Prostate gland (tissue), 2 donors: ENCODE results near the gene CDKN2B. TPM values are rescaled to one million over a fixed set of nuclear protein-coding genes. Genes with fewer than 3 reads are reported as not detected.

Experiments
- DNase-seq: peaks from one replicate; pipeline ENCODE4 v3.0.0-alpha.2; 2019; ENCODE audit warnings: low spot score
- H3K27ac ChIP-seq, 2 donors: fragments of 200-600 bp; sonication (generic); 2 replicates each; pipeline ENCODE4 v1.5.1; 2017 to 2019
- H3K27me3 ChIP-seq: fragments of 200-600 bp; sonication (generic); replicated peaks from 2 replicates; pipeline ENCODE4 v1.5.1; 2019; ENCODE audit not compliant: insufficient read depth
- H3K36me3 ChIP-seq, 2 donors: fragments of 200-600 bp; sonication (generic); 1 replicate in 1 of 2; 2 replicates in 1 of 2; pipeline versions ENCODE4 v1.5.1 to v1.8.1; 2017 to 2019
- H3K4me1 ChIP-seq: fragments of 200-600 bp; sonication (generic); replicated peaks from 2 replicates; pipeline ENCODE4 v1.5.1; 2019
- H3K4me3 ChIP-seq, 2 donors: fragments of 200-600 bp; sonication (generic); 2 replicates each; pipeline ENCODE4 v1.5.1; 2017 to 2019
- H3K9me3 ChIP-seq: fragments of 200-600 bp; sonication (generic); 2 replicates; pipeline ENCODE4 v1.5.1; 2017
- POLR2A ChIP-seq: fragments of 450-650 bp; IDR thresholded peaks from one replicate; pipeline ENCODE4 v1.6.1; 2016; ENCODE audit warnings: antibody characterized with exemption, mild to moderate bottlenecking
- POLR2AphosphoS5 ChIP-seq: sonication (generic); formaldehyde crosslinking; IDR thresholded peaks from one replicate; pipeline ENCODE4 v1.6.1; 2017; ENCODE audit warnings: antibody characterized with exemption
- WGBS: methylation state at CpG from one replicate; pipeline ENCODE4 v1.1.5; 2018; 5-methylcytosine and 5-hydroxymethylcytosine counted together
- intact Hi-C: fragments of 100-400 bp; cut with DNase I; formaldehyde crosslinking; loops from one replicate; pipeline ENCODE4 v1.14.2; 2022
- small RNA-seq, 2 donors: library from RNA; depleted of rRNA; stranded (forward); fragments of <200 nt; gene quantifications; one replicate each; pipeline ENCODE3, GENCODE V24; 2016
- total RNA-seq, 2 donors: library from RNA; depleted of rRNA; stranded (reverse); fragments of >200 nt; gene quantifications; one replicate each; pipeline ENCODE4 v1.1.0, GENCODE V29; 2016
- TF ChIP-seq, protein P1 (sequence below), 4 experiments: fragments of 200-600 bp in 2 of 4; fragments of 450-650 bp in 2 of 4; sonication (generic) in 2 of 4; IDR thresholded peaks; 1 replicate in 3 of 4; 2 replicates in 1 of 4; pipeline ENCODE4 v1.5.1; 2016 to 2019; ENCODE audit warnings: antibody characterized with exemption in 4 of 4, mild to moderate bottlenecking in 2 of 4, moderate library complexity in 2 of 4

Gene CDKN2B
- total RNA-seq, 2 donors from 2014 or later: 5.4 to 8.8 TPM

DNA sequence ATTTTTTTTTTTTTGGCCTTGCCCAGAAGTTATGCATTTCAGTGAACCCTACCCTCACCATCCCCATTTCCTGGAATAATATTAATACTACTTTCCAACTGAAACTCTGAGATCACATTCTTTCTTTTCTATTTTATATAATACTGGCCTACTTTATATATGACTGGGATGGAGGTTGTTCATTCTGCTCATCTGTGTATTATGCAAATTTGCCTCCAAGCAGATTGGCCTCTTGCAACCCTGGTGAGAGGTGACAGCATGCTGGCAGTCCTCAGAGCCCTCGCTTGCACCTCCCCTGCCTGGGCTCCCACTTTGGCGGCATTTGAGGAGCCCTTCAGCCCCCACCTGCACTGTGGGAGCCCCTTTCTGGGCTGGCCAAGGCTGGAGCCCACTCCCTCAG, 50.3 kb downstream of the CDKN2B start:
- Histone ChIP-seq H3K27me3 (no peaks in the 10 kb centered on the region), H3K36me3 (no peaks in the 10 kb centered on the region), H3K4me3 (no peak overlapping the region), H3K4me1 (no peaks in the 10 kb centered on the region), H3K9me3 (no peaks in the 10 kb centered on the region), H3K27ac (no peak overlapping the region)
- intact Hi-C loops: no loop called here
- TF ChIP-seq, protein P1, sequence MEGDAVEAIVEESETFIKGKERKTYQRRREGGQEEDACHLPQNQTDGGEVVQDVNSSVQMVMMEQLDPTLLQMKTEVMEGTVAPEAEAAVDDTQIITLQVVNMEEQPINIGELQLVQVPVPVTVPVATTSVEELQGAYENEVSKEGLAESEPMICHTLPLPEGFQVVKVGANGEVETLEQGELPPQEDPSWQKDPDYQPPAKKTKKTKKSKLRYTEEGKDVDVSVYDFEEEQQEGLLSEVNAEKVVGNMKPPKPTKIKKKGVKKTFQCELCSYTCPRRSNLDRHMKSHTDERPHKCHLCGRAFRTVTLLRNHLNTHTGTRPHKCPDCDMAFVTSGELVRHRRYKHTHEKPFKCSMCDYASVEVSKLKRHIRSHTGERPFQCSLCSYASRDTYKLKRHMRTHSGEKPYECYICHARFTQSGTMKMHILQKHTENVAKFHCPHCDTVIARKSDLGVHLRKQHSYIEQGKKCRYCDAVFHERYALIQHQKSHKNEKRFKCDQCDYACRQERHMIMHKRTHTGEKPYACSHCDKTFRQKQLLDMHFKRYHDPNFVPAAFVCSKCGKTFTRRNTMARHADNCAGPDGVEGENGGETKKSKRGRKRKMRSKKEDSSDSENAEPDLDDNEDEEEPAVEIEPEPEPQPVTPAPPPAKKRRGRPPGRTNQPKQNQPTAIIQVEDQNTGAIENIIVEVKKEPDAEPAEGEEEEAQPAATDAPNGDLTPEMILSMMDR (IDR thresholded peaks at IDR 0.05): no peak
- TF ChIP-seq POLR2A (no peak), POLR2AphosphoS5 (no peak)
- WGBS: 59% methylated on average over 2 of the region's 2 CpGs
- DNase-seq: no peak

Small RNAs within 50 kb of the gene (small RNA-seq; reads per million reads assigned to genes)
- gene RF02045: 0 reads per million in 2 donors

Other genes starting within 250 kb of the CDKN2B start
- 10 to 100 TPM; 13.3 to 33.5 TPM for gene MTAP, start 206.7 kb downstream of the CDKN2B start, total RNA-seq
- gene CDKN2A, start 14.9 kb downstream of the CDKN2B start, total RNA-seq: 1 to 10 TPM in 1 of 2 donors, under 1 TPM in 1; 0.55 to 4.5 TPM
- under 1 TPM in 1 of 2 donors, not detected in 1; 0.62 TPM for gene CDKN2B-AS1, start 14.5 kb downstream of the CDKN2B start, total RNA-seq